BJ (cell line): ENCODE data around the gene BANP. TPM values are rescaled to one million over a fixed set of nuclear protein-coding genes. Genes with fewer than 3 reads are reported as not detected.
"Not testable (repeated sequence)": the region's sequence is repeated elsewhere in the genome, so short reads cannot be mapped to it uniquely, and the experiment has no call there.

Experiments used
- CTCF ChIA-PET: fragments of 350-600 bp; formaldehyde crosslinking; extraction: SDS; loops from one replicate; lab custom pipeline; 2021; ENCODE audit warnings: antibody characterized with exemption, inconsistent platforms; lab: Yijun Ruan, JAX
- POLR2A ChIA-PET: fragments of 300-600 bp; sonication (Branson Sonifier 250); formaldehyde crosslinking; extraction: SDS; loops from one replicate; lab custom pipeline; 2021; ENCODE audit warnings: antibody characterized with exemption; lab: Charles Lee
- DNase-seq: peaks from one replicate; pipeline ENCODE4 v3.0.0-alpha.2; 2011; ENCODE audit warnings: low read depth
- H3K27me3 ChIP-seq: 2 replicates; pipeline ENCODE4 v1.6.0; 2011; ENCODE audit warnings: low read length; ENCODE audit not compliant: control insufficient read depth, insufficient read depth
- H3K36me3 ChIP-seq: 2 replicates; pipeline ENCODE4 v1.5.1; 2011; ENCODE audit warnings: low read length; ENCODE audit not compliant: control insufficient read depth, insufficient read depth
- H3K4me3 ChIP-seq: 2 replicates; pipeline ENCODE4 v1.5.1; 2011; ENCODE audit warnings: low read depth, mild to moderate bottlenecking, control low read depth, low read length
- polyA plus RNA-seq: library from polyadenylated mRNA; depleted of rRNA; stranded (reverse); fragments of >200 nt; gene quantifications from 2 replicates; pipeline ENCODE4 v1.2.3, GENCODE V29; 2011
- TF ChIP-seq, protein P1 (sequence below): IDR thresholded peaks from 2 replicates; pipeline ENCODE4 v1.5.1; 2011; ENCODE audit warnings: low read depth, mild to moderate bottlenecking, control low read depth, inconsistent platforms, low read length, moderate library complexity; ENCODE audit not compliant: insufficient read depth

BANP gene
- polyA plus RNA-seq, 1 experiment: 16.5 TPM

DNA sequence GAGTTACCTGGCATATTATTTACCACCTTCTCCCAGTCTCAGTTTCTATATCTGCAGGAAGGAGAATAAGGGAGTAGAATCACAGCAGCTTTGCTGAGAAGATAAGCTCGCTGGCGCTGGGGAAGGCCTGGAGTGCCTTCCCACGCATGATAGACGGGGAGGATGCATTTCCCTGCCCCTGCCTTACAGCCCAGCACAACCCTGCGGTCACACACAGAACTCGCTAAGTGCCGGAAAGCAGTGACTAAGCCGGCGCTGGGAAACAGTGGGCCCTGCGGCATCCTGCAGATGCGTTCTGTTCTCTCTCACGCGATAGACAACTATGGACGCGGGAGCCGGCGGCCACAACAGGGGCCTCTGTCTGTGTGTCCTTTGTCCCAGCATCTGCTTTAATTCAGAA is 19.7 kb upstream of the BANP start:
- POLR2A ChIA-PET: no interaction called here
- CTCF ChIA-PET: no interaction called here
- Histone ChIP-seq H3K27me3 (peaks cover 2% of the 10 kb centered on the region; the same call in 1 of the 2 replicates), H3K36me3 (no peaks in the 10 kb centered on the region), H3K4me3 (no peak overlapping the region)
- no peak for DNase-seq
- TF ChIP-seq, protein P1, sequence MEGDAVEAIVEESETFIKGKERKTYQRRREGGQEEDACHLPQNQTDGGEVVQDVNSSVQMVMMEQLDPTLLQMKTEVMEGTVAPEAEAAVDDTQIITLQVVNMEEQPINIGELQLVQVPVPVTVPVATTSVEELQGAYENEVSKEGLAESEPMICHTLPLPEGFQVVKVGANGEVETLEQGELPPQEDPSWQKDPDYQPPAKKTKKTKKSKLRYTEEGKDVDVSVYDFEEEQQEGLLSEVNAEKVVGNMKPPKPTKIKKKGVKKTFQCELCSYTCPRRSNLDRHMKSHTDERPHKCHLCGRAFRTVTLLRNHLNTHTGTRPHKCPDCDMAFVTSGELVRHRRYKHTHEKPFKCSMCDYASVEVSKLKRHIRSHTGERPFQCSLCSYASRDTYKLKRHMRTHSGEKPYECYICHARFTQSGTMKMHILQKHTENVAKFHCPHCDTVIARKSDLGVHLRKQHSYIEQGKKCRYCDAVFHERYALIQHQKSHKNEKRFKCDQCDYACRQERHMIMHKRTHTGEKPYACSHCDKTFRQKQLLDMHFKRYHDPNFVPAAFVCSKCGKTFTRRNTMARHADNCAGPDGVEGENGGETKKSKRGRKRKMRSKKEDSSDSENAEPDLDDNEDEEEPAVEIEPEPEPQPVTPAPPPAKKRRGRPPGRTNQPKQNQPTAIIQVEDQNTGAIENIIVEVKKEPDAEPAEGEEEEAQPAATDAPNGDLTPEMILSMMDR: no peak

DNA sequence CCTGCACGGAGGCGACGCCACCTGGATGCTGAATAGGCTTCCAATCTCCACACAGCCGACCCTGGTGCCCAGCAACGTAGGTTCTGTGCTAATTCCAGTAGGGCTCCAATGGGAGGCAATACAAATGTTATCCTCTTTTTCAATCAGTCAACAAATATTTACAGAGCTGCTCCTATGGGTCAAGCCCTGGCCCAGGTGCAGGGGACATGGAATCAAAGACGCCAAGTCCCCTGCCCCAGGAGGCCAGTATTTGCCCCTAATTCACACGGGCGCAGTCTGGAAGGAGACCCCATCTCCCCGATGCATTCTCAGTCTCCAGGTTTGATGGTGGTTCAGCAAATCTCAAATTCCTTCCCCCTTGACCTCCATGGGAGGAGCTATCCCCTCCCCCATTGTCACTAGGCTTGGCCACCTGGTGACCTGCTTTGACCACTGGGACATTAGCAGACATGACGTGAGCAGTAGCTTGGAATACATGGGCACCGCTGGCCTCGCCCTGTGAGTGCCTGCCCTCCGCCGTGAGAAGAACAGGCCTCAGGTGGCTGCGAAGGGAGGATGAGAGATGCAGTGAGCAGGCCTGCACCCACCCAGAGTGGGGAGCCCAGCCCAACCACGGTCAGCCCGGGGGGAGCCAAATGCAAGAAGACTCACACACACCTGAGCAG is 18.6 kb upstream of the BANP start:
- H3K36me3 ChIP-seq, H3K27me3 ChIP-seq, CTCF ChIA-PET, POLR2A ChIA-PET, DNase-seq, H3K4me3 ChIP-seq: not testable (repeated sequence)

DNA sequence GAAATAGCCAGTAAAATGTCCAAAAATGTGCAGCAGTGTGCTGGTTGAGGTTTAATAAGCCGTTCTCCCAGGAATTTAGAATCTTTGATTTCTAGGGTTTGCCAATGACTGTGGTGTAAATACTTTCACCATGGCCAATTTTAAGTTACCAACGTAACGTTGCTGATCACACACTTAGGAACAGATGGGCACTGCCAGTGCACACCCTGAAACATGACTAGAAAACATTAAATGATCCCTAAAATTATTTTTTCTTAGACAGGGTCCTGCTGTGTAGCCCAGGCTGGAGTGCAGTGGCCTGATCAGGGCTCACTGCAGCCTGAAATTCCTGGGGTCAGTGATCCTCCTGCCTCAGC is 18.1 kb upstream of the BANP start:
- Histone ChIP-seq H3K27me3 (no peaks in the 10 kb centered on the region), H3K36me3 (no peaks in the 10 kb centered on the region), H3K4me3 (no peak overlapping the region)
- CTCF ChIA-PET: no interaction called here
- TF ChIP-seq, protein P1: no peak
- POLR2A ChIA-PET: no interaction called here
- DNase-seq: no peak

DNA sequence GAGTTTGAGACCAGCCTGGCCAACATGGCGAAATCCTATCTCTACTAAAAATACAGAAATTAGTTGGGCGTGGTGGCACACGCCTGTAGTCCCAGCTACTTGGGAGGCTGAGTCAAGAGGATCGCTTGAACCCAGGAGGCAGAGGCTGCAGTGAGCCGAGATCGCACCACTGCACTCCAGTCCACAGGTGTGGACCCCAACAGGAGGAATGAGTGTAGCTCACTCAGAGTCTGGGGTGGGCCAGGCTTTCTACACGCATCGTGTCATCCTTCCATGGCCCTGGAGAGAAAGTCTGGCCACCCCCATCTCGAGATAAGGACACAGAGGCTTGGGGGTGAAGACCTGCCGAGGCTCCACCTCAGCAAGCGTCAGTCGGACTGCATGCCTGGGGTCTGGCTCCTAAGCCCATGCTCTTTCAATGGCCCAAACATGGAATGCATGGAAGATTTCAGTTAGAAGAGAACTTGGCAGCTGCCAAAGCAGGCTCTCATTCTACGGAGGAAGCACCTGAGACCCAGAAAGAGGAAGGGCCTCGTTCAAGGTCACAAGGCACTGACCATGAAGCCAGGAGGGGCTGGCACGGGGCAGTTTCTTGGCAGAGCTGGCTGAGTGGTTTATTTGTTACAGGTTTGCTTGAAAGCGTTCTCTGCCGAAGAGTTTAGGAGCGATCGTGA is 16.3 kb upstream of the BANP start:
- H3K27me3 ChIP-seq, H3K36me3 ChIP-seq, POLR2A ChIA-PET, H3K4me3 ChIP-seq, DNase-seq, CTCF ChIA-PET: not testable (repeated sequence)

DNA sequence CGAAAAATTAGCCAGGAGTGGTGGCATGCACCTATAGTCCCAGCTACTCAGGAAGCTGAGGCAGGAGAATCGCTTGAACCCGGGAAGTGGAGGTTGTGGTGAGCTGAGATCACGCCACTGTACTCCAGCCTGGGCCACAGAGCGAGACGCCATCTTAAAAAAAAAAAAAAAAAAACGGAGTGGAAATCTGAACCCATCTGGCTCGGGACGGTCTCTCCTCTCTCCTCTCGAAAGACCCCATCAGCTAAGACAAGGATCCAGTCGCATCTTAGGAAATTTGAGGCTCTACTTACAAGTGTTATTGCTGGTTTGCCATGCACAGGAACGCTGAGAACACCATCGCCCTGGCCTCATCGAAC is 15.2 kb upstream of the BANP start:
- DNase-seq, POLR2A ChIA-PET, CTCF ChIA-PET, H3K4me3 ChIP-seq, H3K27me3 ChIP-seq, H3K36me3 ChIP-seq: not testable (repeated sequence)

DNA sequence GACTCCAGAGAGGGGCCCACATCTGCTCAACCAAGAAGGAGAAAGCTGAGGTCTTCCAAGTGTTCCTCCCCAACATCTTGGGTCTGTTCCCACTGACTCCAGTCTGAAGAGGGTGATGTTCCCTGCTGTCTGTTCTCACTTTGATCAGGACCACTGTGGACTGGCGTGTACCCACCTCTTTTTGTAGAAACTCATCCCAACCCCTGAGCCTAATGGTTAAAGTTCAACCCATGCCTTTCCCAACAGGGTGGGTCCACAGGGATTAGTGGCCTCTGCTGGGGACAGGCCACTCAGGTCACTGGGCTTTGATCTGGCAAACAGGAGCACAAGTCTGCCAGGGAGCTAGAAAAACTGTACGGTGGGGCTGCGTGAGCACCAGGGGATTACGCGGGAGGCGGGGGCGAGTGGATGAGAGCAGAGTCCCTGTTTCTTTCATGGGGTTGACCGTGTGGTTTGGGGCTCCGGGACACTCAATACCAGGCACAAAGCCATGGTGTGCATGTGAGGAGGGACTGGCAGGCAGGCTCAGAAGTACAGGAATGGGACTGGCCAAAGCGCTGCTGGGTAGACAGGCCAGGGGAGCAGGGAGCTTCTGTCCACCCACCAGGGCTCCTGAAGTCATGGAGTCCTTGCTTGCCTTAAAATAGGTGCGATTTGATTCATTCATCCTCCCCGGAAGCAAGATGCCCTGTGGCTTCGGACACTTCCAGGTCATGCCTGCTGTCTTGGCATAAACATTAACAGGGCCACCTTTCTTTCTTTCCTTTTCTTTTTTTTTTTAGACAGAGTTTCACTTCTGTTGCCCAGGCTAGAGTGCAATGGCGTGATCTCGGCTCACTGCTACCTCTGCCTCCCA is 14.6 kb upstream of the BANP start, which contains the start of gene CA5A:
CA5A (minus strand) TSS at position 155 of the 856 bp plus-strand sequence; CDS start at position 76, 79 bp downstream.
- Histone ChIP-seq H3K4me3 (no peak within 1 kb of the TSS), H3K27me3 (0 out of 2 replicates have a peak, but pooled peaks cover 3% of the 10 kb centered on the region), H3K36me3 (no peaks in the 10 kb centered on the region)
- ChIA-PET POLR2A (no interaction called here), CTCF (no interaction called here)
- DNase-seq: no peak
- TF ChIP-seq, protein P1: no peak

DNA sequence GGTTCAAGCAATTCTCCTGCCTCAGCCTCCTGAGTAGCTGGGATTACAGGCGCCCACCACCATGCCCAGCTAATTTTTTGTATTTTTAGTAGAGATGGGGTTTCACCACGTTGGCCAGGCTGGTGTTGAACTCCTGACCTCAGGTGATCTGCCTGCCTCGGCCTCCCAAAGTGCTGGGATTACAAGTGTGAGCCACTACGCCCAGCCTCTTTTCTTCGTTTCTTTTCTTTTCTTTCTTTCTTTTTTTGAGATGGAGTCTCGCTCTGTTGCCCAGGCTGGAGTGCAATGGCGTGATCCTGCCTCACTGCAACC is 14.0 kb upstream of the BANP start:
- H3K4me3 ChIP-seq, POLR2A ChIA-PET, CTCF ChIA-PET, DNase-seq, H3K27me3 ChIP-seq, H3K36me3 ChIP-seq: not testable (repeated sequence)
